Ecto neural progenitor cell (in vitro differentiated cells): ENCODE measurements around the gene MAPK10.
"Not testable (repeated sequence)": the region's sequence is repeated elsewhere in the genome, so short reads cannot be mapped to it uniquely, and the experiment has no call there.

Source experiments
- DNase-seq: peaks from one replicate; pipeline ENCODE4 v3.0.0-alpha.2; 2018; ENCODE audit warnings: low spot score

MAPK10 gene

DNA sequence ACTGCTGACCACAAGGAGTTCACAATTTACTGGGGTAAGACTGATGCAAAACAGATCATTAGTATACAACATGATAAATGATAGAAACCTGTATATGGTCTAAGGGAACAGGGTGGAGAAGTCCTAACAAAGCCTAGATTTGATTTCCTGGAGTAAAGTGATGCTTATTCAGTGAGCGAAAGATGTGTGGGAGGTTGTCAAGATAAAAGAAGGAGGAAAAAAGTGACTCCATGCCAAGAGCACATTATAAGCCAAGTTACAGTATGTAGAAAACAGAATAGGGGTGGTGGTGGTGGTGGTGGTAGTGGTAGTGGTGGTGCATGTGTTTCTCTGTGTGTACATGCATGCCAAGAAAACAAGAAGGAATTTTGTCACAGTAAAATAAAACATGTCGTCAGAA lies 325.2 kb downstream of the MAPK10 start:
- no peak for DNase-seq

GRCh38 chr4:86033171-86033570 lies 326.7 kb downstream of the MAPK10 start:
- DNase-seq = no peak

GRCh38 chr4:86032476-86033022 lies 327.3 kb downstream of the MAPK10 start:
- DNase-seq = no peak

GRCh38 chr4:86031927-86032326 lies 327.9 kb downstream of the MAPK10 start:
- no peak for DNase-seq

GRCh38 chr4:86026720-86027119 lies 333.1 kb downstream of the MAPK10 start:
- DNase-seq = no peak

DNA sequence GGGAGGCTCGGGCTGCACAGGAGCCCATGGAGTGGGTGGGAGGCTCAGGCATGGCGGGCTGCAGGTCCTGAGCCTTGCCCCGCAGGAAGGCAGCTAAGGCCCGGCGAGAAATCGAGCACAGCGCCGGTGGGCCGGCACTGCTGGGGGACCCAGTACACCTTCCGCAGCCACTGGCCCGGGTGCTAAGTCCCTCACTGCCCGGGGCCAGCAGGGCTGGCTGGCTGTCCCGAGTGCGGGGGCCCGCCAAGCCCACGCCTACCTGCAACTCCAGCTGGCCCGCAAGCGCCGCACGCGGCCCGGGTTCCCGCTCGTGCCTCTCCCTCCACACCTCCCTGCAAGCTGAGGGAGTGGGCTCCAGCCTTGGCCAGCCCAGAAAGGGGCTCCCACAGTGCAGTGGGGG lies 338.2 kb downstream of the MAPK10 start:
- not testable (repeated sequence) for DNase-seq

DNA sequence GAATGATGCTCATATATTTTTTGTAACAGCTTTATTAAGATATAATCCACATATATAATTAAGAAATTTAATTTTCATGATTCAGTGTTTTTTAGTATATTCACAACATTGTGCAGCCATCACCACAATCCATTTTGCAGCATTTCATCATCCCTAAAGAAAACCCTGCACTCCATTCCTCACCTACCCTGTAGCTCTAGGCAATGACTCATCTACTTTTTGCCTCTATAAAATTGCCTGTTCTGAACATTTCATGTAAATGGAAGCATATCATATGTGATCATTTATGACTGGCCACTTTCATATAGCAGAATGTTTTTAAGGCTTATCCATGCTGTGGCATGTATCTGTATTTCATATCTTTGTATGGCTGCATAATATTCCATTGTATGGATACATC lies 339.9 kb downstream of the MAPK10 start:
- DNase-seq = no peak

GRCh38 chr4:86019362-86019761 lies 340.5 kb downstream of the MAPK10 start:
- DNase-seq = no peak

- no peak for DNase-seq
These were observed 344.2 kb downstream of the MAPK10 start for GRCh38 chr4:86015412-86016350.

- DNase-seq = no peak
These were observed 345.3 kb downstream of the MAPK10 start for GRCh38 chr4:86014599-86014998.

- no peak for DNase-seq
These were observed 346.2 kb downstream of the MAPK10 start for GRCh38 chr4:86013621-86014020.

GRCh38 chr4:86011117-86011516 lies 348.7 kb downstream of the MAPK10 start:
- no peak for DNase-seq

- DNase-seq = no peak
These were observed 352.8 kb downstream of the MAPK10 start for GRCh38 chr4:86007042-86007441.

DNA sequence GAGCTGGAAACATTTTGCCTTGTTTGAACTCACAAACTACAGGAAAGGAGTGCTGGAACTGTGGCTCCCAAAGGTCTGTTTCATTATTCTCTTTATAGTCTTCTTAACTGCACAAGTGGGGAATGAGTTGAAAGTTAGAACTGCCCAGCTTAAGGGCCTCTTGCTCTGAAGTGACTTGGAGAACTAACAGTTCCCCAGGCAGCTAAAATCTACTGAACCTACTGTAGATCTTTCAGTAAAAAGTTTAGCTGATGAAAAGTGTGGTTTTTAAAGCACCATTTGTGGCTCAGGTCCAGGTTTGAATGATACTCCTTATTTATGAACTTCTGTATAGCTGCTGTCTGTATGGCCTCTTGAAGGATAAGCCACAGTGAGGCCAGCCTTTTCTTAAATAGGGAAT lies 353.8 kb downstream of the MAPK10 start:
- no peak for DNase-seq

- DNase-seq = no peak
These were observed 355.8 kb downstream of the MAPK10 start for GRCh38 chr4:86004030-86004429.

DNA sequence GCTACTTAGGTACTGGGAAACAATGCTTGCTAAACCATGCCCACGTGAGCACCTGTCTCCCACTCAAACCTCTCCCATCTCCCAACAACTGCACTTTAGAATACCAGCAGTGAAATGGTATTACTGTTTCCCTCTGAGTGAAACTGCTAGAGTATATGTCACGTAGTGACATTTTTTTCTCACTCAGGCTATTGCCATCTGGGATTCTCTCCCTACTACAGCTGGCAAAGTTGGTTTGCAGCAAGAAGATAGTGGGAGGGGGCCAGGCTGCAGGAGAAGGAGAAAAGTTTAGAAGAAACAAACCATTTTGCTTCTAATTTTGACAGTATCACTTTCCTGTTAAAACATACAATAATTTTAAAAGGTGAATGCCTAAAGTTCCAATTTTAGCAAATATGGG lies 358.3 kb downstream of the MAPK10 start:
- DNase-seq = no peak

- no peak for DNase-seq
These were observed 364.5 kb downstream of the MAPK10 start for GRCh38 chr4:85995361-85995760.

DNA sequence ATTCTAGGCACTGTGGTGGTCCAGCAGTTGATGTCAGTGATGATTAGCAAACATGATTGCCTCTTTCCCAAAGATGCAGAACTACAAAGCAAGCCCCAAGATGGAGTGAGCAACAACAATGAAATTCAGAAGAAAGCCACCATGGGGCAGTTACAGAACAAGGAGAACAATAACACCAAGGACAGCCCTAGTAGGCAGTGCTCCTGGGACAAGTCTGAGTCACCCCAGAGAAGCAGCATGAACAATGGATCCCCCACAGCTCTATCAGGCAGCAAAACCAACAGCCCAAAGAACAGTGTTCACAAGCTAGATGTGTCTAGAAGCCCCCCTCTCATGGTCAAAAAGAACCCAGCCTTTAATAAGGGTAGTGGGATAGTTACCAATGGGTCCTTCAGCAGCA lies 365.3 kb downstream of the MAPK10 start:
- DNase-seq = no peak

- no peak for DNase-seq
These were observed 366.2 kb downstream of the MAPK10 start for GRCh38 chr4:85993641-85994040.

- no peak for DNase-seq
These were observed 373.6 kb downstream of the MAPK10 start for GRCh38 chr4:85986266-85986665.

- no peak for DNase-seq
These were observed 380.6 kb downstream of the MAPK10 start for GRCh38 chr4:85979276-85979675.

- DNase-seq = no peak
These were observed 389.3 kb downstream of the MAPK10 start for GRCh38 chr4:85970535-85970934.

- DNase-seq = no peak
These were observed 390.7 kb downstream of the MAPK10 start for GRCh38 chr4:85968945-85969819.
